ACHN (cell line): Measurements from ENCODE around the gene TMCO4.
A peak's percentile ranks its signal among the peaks of the same experiment; 100 is the strongest.

Source experiments
- DNase-seq: peaks from one replicate; pipeline ENCODE4 v3.0.0-alpha.2; 2015
- in situ Hi-C: cut with HindIII; loops from 2 replicates; pipeline ENCODE4 v1.10.0; 2017; ENCODE audit warnings: low sequenced_read_pairs, low pct_ligation_motif_present, low pct_unique_long_range_greater_than_20kb

TMCO4 gene

DNA sequence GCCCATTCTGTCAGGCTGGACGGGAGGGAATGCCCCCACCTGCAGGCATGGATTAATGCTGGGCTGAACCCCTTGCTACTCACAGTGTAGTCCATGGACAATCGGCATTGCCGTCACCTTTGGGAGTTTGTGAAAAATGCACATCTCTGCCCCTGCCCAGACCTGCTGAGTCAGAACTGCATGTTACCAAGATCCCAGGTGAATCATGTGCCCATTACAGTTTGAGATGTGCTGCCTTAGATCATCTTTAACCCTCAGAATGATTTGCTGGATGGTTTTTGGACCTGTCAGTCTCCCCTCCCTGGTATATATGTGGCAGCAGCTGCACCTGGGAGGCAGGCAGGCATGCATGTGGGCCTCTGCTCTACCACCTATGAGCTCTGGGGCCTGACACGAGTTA lies 120.0 kb downstream of the TMCO4 start:
- DNase-seq, result no peak
- in situ Hi-C loops, result no loop called here

DNA sequence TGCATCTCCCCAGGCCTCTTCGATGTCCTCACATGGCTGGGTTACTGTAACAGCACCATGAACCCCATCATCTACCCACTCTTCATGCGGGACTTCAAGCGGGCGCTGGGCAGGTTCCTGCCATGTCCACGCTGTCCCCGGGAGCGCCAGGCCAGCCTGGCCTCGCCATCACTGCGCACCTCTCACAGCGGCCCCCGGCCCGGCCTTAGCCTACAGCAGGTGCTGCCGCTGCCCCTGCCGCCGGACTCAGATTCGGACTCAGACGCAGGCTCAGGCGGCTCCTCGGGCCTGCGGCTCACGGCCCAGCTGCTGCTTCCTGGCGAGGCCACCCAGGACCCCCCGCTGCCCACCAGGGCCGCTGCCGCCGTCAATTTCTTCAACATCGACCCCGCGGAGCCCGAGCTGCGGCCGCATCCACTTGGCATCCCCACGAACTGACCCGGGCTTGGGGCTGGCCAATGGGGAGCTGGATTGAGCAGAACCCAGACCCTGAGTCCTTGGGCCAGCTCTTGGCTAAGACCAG lies 120.7 kb downstream of the TMCO4 start:
- in situ Hi-C loops, result no loop called here
- no peak for DNase-seq

DNA sequence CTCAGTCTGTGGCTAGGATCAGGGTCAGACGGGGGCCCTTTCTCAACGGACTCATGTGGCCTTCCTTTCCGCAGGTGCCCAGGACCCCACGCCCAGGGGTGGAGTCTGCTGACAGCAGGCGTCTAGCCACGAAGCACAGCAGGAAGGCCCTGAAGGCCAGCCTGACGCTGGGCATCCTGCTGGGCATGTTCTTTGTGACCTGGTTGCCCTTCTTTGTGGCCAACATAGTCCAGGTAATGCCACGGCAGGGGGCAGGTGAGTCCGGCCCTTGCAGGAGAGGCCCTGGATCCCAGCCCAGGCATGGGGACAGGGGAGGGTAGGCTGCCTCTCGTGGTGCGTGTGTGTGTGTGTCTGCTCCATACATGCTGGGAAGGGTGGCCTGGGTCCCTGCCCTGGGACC lies 121.2 kb downstream of the TMCO4 start:
- in situ Hi-C loops, result no loop called here
- no peak for DNase-seq

DNA sequence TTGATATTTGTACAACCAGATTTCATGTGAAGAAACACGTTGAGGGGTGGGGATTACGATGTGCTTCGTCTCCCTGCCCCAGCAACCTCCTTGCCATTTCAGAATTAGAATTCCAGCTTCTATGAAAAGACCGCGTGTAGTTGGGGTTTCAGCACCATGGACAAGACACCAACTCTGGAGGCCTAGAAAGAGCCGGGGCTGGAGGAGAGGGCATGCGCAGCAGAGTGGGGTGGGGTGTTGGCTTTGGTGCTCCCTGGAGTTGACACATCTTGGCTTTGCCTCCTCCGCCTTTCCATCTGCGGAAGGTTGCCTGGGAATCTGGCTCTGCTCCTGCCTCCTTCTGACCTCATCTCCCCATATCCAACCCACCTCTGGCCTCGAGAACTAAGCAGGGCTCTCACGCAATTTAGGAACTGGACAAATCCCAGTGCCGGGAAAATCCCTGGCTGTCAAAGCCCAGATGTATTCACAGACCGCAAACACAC lies 123.2 kb downstream of the TMCO4 start:
- in situ Hi-C loops, result no loop called here
- DNase-seq, result peak; percentile 67

DNA sequence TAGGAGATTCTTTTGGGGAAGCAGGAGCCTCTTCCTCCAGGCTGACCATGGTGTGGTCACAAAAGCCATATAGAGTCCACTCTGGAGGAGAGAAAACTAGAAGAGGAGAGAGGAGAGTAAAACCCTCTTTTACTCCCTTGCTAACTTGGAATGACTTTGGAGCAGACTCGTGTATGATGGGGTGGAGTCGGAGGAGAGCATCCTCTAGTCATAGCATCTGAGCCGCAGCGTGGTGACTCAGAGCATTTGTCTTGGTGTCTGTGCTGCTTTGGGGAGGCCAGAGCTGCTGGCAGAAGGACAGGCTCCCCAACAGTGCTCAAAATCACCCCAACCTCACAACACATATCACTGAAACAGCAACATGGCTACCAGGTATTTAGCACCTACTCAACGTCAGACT lies 123.9 kb downstream of the TMCO4 start:
- in situ Hi-C loops, result no loop called here
- DNase-seq, result no peak

DNA sequence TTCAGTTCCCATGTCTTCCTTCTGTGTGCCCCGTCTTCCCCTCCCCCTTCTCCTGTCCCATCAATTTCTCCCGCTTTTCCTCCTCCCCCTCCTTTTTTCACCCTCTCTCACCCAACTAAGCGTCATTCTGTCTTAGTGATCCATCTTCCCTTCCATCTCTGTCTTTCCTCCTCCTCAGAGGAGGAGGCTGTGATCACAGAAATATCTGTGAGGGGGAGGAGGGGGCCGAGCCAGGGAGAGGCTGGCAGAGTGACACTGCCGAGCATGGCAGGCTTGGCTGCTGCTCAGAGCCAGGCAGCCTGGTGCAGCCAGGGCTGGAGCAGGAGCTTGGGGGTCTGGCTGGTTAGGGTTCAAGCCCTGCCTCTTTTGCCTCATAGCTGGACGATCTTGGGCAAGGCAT lies 127.5 kb downstream of the TMCO4 start:
- in situ Hi-C loops, result no loop called here
- no peak for DNase-seq

DNA sequence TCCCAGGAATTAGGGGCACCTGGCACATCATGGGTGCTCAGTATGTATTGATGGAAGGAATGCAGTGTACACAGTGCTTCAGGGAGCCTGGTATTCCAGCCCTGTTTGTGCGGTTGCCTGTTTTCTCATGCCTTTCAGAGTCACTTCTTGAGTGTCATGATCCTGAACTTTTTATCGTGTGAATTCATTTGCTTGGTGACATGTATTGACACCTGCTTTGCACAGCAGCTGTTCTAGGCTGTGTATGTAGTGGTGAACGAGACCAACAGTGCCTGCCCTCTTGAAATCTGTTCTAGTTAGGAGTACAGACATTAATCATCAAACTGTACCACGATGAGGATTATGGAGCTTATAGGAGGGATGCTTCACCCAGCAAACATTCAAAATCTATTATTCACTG lies 128.9 kb downstream of the TMCO4 start:
- DNase-seq, result no peak
- in situ Hi-C loops, result no loop called here

DNA sequence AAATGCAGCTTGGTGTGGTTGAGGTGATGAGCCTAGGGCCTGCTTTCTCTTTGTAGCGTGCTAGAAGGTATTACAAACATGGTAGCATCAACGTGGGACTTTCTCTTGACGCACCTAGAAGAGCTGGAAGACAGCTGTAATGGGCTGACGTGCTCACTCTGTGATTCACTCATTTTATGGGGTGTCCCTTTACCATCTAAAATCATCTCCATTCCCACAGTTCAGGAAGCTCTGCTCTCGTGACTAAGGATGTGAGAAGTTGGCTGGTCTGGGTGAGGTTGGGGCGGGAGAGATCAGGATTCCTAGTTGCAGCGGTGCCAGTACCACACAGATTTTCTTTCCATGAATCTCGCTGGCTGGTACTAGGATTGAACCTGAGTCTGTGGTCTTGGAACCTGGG lies 130.8 kb downstream of the TMCO4 start:
- in situ Hi-C loops, result no loop called here
- no peak for DNase-seq

DNA sequence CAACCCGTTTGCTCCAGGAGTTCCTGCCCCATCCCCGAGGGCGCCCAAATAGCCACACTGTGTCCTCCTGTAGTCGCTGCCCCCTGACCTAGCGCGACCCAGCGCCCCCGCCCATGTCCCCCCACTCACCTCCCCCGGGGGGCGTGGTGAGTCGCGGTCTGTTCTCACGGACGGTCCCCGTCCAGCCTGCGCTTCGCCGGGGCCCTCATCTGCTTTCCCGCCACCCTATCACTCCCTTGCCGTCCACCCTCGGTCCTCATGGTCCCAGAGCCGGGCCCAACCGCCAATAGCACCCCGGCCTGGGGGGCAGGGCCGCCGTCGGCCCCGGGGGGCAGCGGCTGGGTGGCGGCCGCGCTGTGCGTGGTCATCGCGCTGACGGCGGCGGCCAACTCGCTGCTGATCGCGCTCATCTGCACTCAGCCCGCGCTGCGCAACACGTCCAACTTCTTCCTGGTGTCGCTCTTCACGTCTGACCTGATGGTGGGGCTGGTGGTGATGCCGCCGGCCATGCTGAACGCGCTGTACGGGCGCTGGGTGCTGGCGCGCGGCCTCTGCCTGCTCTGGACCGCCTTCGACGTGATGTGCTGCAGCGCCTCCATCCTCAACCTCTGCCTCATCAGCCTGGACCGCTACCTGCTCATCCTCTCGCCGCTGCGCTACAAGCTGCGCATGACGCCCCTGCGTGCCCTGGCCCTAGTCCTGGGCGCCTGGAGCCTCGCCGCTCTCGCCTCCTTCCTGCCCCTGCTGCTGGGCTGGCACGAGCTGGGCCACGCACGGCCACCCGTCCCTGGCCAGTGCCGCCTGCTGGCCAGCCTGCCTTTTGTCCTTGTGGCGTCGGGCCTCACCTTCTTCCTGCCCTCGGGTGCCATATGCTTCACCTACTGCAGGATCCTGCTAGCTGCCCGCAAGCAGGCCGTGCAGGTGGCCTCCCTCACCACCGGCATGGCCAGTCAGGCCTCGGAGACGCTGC lies 133.9 kb downstream of the TMCO4 start:
- DNase-seq, result no peak
- in situ Hi-C loops, result no loop called here

DNA sequence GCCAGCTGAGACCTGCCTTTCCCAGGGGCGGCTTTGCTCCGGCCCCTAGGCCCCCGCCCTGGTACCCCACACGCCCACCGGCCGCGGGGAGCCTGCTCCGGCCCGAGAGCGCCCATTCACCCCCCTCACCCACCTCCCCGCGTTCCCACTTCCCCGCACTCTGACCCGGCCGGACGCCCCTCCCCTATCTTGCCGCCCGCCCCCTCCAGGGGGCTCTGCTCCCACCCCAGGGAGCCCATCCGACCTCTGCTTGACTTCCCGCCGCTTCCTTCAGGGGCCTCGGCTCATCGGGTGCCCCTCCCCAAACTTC lies 134.6 kb downstream of the TMCO4 start:
- in situ Hi-C loops, result no loop called here
- no peak for DNase-seq

DNA sequence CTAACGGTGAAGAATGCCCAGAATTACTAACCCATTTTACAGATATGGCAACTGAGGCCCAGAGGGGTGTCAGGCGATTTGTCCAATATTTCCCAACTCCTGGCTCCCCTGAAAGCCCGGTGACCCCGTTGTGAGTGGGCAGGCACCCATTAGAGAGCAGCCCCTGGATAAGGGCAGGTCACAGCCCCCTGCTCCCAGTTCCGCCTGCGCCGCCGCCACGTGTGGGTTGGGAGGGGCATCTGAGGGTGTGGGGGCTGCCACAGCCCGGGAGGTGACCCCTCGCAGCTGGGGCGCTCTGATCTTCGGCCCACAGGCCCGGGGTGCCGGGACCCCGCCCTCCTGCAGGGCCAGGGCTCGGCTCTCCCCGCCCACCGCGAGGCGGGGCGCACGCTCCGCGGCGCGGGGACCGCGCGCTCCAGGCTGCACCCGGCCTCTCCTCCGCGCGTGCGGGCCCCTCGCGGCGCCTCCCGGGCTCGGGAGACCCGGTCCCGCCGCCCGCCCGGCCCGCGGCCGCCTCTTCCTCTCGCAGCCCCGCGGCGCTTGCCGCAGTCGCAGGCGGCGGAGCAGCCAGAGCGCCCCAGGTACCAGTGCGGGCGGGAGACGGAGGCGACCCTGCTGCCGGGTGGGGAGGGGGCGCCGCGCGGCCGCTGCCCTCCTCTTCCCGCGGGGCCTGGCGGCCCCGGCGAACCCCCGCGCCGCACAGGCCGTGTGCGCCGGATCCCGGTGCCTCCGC lies 135.1 kb downstream of the TMCO4 start, which contains the start of gene HTR6:
Gene HTR6, plus strand, starts transcription at position 423 of the 733 bp plus-strand sequence. CDS start 879 bp downstream, outside the sequence.
- DNase-seq, result no peak
- in situ Hi-C loops, result no loop called here

DNA sequence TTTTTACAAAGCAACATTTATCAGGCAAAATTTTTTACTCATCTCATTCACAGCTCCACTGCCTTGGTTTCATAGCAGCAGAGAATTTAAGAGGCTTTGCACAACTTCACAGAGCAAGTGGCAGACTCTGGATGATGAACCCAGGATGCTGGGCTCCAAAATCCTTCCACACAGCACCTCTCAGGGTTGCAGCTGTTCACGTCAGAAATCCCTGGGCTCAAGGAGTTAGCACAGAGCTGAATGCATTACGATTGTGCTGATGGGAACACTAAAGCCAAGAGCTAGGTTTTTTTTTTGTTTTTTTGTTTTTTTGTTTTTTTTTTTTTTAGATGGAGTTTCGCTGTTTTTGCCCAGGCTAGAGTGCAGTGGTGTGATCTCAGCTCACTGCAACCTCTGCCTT lies 137.4 kb downstream of the TMCO4 start:
- no peak for DNase-seq

DNA sequence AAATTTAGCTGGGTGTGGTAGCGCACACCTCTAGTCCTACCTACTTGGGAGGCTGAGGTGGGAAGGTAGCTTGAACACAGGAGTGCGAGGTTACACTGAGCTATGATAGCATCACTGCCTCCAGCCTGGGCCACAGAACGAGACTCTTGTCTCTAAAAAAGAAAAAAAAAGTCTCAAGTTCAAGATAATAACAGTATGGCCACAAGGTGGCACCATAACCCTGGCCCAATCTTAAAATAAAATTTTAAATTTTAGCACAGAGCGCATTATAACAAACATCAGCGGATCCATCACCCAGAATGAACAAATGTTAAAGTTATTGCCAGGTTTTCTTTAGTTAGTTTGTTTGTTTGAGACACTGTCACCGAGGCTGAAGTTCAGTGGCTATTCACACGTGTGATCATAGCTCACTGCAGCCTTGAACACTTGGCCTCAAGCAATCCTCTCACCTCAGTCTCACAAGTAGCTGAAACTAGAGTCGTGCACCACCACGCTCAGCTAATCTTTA lies 137.9 kb downstream of the TMCO4 start:
- peak; percentile 39 for DNase-seq
- in situ Hi-C loops, result no loop called here

More for the DNA sequence above, 137.4 kb downstream of the TMCO4 start:
- in situ Hi-C loops, result no loop called here

DNA sequence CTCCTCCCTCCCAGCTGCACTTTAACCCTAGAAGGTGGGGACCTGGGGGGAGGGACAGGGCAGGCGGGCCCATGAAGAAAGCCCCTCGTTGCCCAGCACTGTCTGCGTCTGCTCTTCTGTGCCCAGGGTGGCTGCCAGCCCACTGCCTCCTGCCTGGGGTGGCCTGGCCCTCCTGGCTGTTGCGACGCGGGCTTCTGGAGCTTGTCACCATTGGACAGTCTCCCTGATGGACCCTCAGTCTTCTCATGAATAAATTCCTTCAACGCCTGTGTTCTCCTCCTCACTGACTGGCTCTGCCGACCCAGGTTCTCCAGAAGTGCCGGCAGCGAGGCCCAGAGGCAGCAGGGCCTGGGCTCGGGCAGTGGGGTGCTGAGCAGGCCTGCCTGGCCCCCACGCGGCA lies 141.5 kb downstream of the TMCO4 start:
- no peak for DNase-seq
- in situ Hi-C loops, result no loop called here

DNA sequence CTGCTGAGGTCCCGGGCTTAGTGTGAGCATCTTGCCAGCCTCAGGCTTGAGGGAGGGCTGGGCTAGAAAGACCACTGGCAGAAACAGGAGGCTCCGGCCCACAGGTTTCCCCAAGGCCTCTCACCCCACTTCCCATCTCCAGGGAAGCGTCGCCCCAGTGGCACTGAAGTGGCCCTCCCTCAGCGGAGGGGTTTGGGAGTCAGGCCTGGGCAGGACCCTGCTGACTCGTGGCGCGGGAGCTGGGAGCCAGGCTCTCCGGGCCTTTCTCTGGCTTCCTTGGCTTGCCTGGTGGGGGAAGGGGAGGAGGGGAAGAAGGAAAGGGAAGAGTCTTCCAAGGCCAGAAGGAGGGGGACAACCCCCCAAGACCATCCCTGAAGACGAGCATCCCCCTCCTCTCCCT lies 142.2 kb downstream of the TMCO4 start:
- in situ Hi-C loops, result no loop called here

DNA sequence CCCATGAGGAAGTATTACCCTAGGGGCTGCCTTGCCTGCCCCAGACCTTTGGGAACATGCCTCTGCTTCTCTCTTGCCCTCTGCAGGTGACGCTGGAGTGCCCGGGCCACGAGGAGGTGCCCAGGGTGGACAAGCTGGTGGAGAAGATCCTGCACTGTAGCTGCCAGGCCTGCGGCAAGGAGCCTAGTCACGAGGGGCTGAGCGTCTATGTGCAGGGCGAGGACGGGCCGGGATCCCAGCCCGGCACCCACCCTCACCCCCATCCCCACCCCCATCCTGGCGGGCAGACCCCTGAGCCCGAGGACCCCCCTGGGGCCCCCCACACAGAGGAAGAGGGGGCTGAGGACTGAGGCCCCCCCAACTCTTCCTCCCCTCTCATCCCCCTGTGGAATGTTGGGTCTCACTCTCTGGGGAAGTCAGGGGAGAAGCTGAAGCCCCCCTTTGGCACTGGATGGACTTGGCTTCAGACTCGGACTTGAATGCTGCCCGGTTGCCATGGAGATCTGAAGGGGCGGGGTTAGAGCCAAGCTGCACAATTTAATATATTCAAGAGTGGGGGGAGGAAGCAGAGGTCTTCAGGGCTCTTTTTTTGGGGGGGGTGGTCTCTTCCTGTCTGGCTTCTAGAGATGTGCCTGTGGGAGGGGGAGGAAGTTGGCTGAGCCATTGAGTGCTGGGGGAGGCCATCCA lies 142.8 kb downstream of the TMCO4 start:
- in situ Hi-C loops, result no loop called here
- DNase-seq, result no peak

More for the DNA sequence above, 142.2 kb downstream of the TMCO4 start:
- DNase-seq, result no peak

DNA sequence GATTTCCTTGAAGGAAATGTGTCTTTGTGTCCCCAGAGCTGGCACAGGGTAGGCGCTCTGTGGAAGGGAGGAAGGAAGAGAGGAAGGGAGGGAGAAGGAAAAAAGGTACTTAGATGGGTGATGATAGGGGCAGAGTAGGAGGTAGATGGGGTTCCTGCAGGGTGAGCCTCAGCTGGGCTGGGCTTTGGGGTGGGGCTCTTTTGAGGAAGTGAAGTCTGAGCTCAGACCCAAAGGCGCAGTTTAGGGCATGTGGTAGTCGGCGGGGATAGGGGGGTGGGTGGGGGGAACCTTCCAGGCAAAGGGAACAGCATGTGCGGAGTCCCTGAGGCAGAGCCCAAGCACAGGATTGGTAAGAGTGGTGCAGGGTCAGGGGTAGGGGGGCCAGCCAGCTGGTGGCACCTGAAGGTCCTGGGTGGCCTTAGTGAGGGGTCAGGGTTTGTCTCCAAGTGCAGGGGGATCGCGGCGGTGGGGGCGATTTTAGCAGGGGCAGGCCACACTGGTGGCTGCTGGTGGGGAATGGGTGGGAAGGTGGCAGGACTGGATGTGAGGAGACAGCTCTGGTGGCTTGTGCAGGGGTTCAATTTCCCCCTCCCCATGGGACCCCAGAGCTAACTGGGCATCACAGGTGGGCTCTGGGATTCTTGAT lies 143.5 kb downstream of the TMCO4 start:
- in situ Hi-C loops, result no loop called here
- no peak for DNase-seq

DNA sequence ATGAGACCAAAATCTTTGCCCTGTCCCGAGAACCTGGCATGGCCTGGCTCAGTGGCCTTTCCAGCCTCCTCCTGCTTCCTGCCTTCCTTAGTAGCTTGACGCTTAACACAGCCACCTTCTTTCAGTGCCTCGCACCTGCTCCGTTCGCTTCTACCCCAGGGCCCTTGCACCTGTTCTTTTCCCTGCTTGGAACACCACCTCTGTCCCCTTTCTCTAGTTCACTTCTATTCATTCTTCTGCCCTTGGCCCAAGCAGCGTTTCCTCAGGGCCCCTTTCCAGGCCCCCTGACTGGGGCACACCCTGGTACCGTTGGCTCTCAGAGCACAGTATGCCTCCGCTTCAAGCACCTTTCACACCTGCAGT lies 144.0 kb downstream of the TMCO4 start:
- in situ Hi-C loops, result no loop called here

More for the DNA sequence above, 144.0 kb downstream of the TMCO4 start:
- no peak for DNase-seq
